AG20443 (cell line): ENCODE results near the gene TMEM97.
"Not testable (repeated sequence)": the region's sequence is repeated elsewhere in the genome, so short reads cannot be mapped to it uniquely, and the experiment has no call there.

Experiments
- DNase-seq: peaks from one replicate; pipeline ENCODE4 v3.0.0; 2012; ENCODE audit warnings: low spot score, mixed read lengths

The TMEM97 gene

GRCh38 chr17:28318759-28319597 lies at the start of gene TMEM97:
Gene TMEM97, plus strand, starts transcription at chr17:28319200. Its CDS starts 40 bp downstream, at chr17:28319240.
- DNase-seq = peak; percentile 97

- no peak for DNase-seq
Measured at GRCh38 chr17:28270055-28270454, 48.9 kb upstream of the TMEM97 start.

- no peak for DNase-seq
Measured at GRCh38 chr17:28270926-28271325, 48.1 kb upstream of the TMEM97 start.

- no peak for DNase-seq
Measured at GRCh38 chr17:28271431-28271830, 47.6 kb upstream of the TMEM97 start.

- DNase-seq = peak; percentile 67
Measured at GRCh38 chr17:28272166-28272565, 46.8 kb upstream of the TMEM97 start.

- not testable (repeated sequence) for DNase-seq
Measured at GRCh38 chr17:28273341-28273740, 45.7 kb upstream of the TMEM97 start.

GRCh38 chr17:28274591-28275265 lies 44.3 kb upstream of the TMEM97 start:
- no peak for DNase-seq

- DNase-seq = no peak
Measured at GRCh38 chr17:28276011-28276410, 43.0 kb upstream of the TMEM97 start.

- no peak for DNase-seq
Measured at GRCh38 chr17:28279411-28279810, 39.6 kb upstream of the TMEM97 start.

GRCh38 chr17:28280826-28281225 lies 38.2 kb upstream of the TMEM97 start:
- no peak for DNase-seq

GRCh38 chr17:28282596-28282995 lies 36.4 kb upstream of the TMEM97 start:
- peak; percentile 17 for DNase-seq

- no peak for DNase-seq
Measured at GRCh38 chr17:28285965-28286364, 33.0 kb upstream of the TMEM97 start.

GRCh38 chr17:28290703-28291102 lies 28.3 kb upstream of the TMEM97 start:
- DNase-seq = no peak

- DNase-seq = no peak
Measured at GRCh38 chr17:28291780-28292330, 27.1 kb upstream of the TMEM97 start.

GRCh38 chr17:28292878-28293277 lies 26.1 kb upstream of the TMEM97 start:
- not testable (repeated sequence) for DNase-seq

- no peak for DNase-seq
Measured at GRCh38 chr17:28293994-28294393, 25.0 kb upstream of the TMEM97 start.

- DNase-seq = no peak
Measured at GRCh38 chr17:28295677-28296578, 23.1 kb upstream of the TMEM97 start.

- no peak for DNase-seq
Measured at GRCh38 chr17:28298449-28298848, 20.6 kb upstream of the TMEM97 start.

GRCh38 chr17:28306954-28307401 lies 12.0 kb upstream of the TMEM97 start:
- no peak for DNase-seq

- DNase-seq = no peak
Measured at GRCh38 chr17:28313841-28314240, 5.2 kb upstream of the TMEM97 start.

- DNase-seq = no peak
Measured at GRCh38 chr17:28315846-28316705, 2.9 kb upstream of the TMEM97 start.
